SK-N-SH (cell line): ENCODE data around the gene SSBP2. TPM values are rescaled to one million over a fixed set of nuclear protein-coding genes. Genes with fewer than 3 reads are reported as not detected.

Source experiments
- CTCF ChIA-PET: fragments of 300-600, 350-600 bp; formaldehyde crosslinking; extraction: SDS; loops from one replicate; lab custom pipeline; 2021; lab: Yijun Ruan, JAX
- POLR2A ChIA-PET: fragments of 350-600 bp; sonication (Branson Sonifier 250); formaldehyde crosslinking; extraction: SDS; loops from one replicate; lab custom pipeline; 2020; ENCODE audit warnings: antibody characterized with exemption, inconsistent platforms; lab: Yijun Ruan, JAX
- DNase-seq: peaks from one replicate; pipeline ENCODE4 v3.0.0; 2012
- H2AFZ ChIP-seq: fragments of 200-600 bp; sonication (generic); 2 replicates; pipeline ENCODE4 v1.8.1; 2016; ENCODE audit warnings: antibody characterized with exemption, mild to moderate bottlenecking, low read depth
- H3F3A ChIP-seq: fragments of 200-600 bp; sonication (generic); replicated peaks from 2 replicates; pipeline ENCODE3; 2016; ENCODE audit warnings: antibody characterized with exemption, mild to moderate bottlenecking; ENCODE audit not compliant: insufficient read depth
- H3K27ac ChIP-seq, 2 experiments: fragments of 200-500 bp in 1 of 2; fragments of 200-600 bp in 1 of 2; sonication (Bioruptor generic) in 1 of 2; sonication (generic), shearing (Covaris generic) in 1 of 2; 2 replicates each; pipeline versions ENCODE4 v1.5.1 to v1.6.1; 2014 to 2016; ENCODE audit warnings: low read depth in 2 of 2, inconsistent platforms in 1 of 2, low read length in 1 of 2, mild to moderate bottlenecking in 1 of 2, mixed read lengths in 1 of 2
- H3K27me3 ChIP-seq: fragments of 200-600 bp; sonication (generic), shearing (Covaris generic); 2 replicates; pipeline ENCODE4 v1.6.1; 2016; ENCODE audit warnings: mixed run types; ENCODE audit not compliant: insufficient read depth
- H3K36me3 ChIP-seq, 2 experiments: fragments of 200-500 bp in 1 of 2; fragments of 200-600 bp in 1 of 2; sonication (Bioruptor generic) in 1 of 2; sonication (generic) in 1 of 2; replicated peaks in 1 of 2; 2 replicates each; pipeline versions ENCODE3 to v1.5.1; 2014 to 2016; ENCODE audit warnings: low read length in 1 of 2, mild to moderate bottlenecking in 1 of 2; ENCODE audit not compliant: insufficient read depth in 2 of 2, control insufficient read depth in 1 of 2
- H3K4me1 ChIP-seq, 2 experiments: fragments of 200-500 bp in 1 of 2; fragments of 200-600 bp in 1 of 2; sonication (Bioruptor generic) in 1 of 2; sonication (generic), shearing (Covaris generic) in 1 of 2; 2 replicates each; pipeline versions ENCODE4 v1.5.1 to v1.6.1; 2014 to 2016; ENCODE audit warnings: low read depth in 1 of 2, low read length in 1 of 2, mixed run types in 1 of 2; ENCODE audit not compliant: insufficient read depth in 2 of 2, control insufficient read depth in 1 of 2
- H3K4me2 ChIP-seq: fragments of 200-600 bp; sonication (generic), shearing (Covaris generic); 2 replicates; pipeline ENCODE4 v1.6.1; 2017; ENCODE audit warnings: mixed run types
- H3K4me3 ChIP-seq, 2 experiments: fragments of 200-500 bp in 1 of 2; fragments of 200-600 bp in 1 of 2; sonication (Bioruptor generic) in 1 of 2; sonication (generic), shearing (Covaris generic) in 1 of 2; 2 replicates each; pipeline versions ENCODE4 v1.5.1 to v1.8.1; 2014 to 2016; ENCODE audit warnings: low read depth in 2 of 2, inconsistent platforms in 1 of 2, low read length in 1 of 2, mild to moderate bottlenecking in 1 of 2, mixed read lengths in 1 of 2, moderate library complexity in 1 of 2
- H3K79me2 ChIP-seq: fragments of 200-600 bp; sonication (generic); 2 replicates; pipeline ENCODE4 v1.8.1; 2017; ENCODE audit warnings: mild to moderate bottlenecking; ENCODE audit not compliant: insufficient read depth
- H3K9ac ChIP-seq: fragments of 200-600 bp; sonication (generic); 2 replicates; pipeline ENCODE4 v1.6.1; 2017; ENCODE audit warnings: mixed run types
- H3K9me2 ChIP-seq: fragments of 200-600 bp; sonication (generic); 2 replicates; pipeline ENCODE4 v1.6.1; 2017; ENCODE audit warnings: mixed run types
- H3K9me3 ChIP-seq: fragments of 200-600 bp; sonication (generic); 2 replicates; pipeline ENCODE4 v1.6.1; 2017; ENCODE audit warnings: mixed run types, mild to moderate bottlenecking, moderate library complexity
- H4K20me1 ChIP-seq: fragments of 200-600 bp; sonication (generic); 2 replicates; pipeline ENCODE4 v1.6.1; 2017; ENCODE audit warnings: mild to moderate bottlenecking, mixed run types; ENCODE audit not compliant: insufficient read depth
- CHD2 ChIP-seq: fragments of 150-350 bp; IDR thresholded peaks from 2 replicates; pipeline ENCODE4 v1.6.1; 2018; ENCODE audit warnings: low read length; ENCODE audit not compliant: partially characterized antibody
- CTCF ChIP-seq: fragments of 200-600 bp; sonication (generic); IDR thresholded peaks from 2 replicates; pipeline ENCODE4 v1.6.1; 2017; ENCODE audit warnings: antibody characterized with exemption, mild to moderate bottlenecking, moderate library complexity
- ELF1 ChIP-seq: IDR thresholded peaks from 2 replicates; pipeline ENCODE4 v1.4.0; 2012
- EP300 ChIP-seq, 2 experiments: IDR thresholded peaks; 2 replicates each; pipeline versions ENCODE4 v1.4.0 to v1.6.1; 2012; ENCODE audit warnings: borderline replicate concordance in 1 of 2, low read depth in 1 of 2, low read length in 1 of 2
- FOSL2 ChIP-seq: IDR thresholded peaks from 2 replicates; pipeline ENCODE4 v1.4.0; 2012; ENCODE audit warnings: low read depth, mild to moderate bottlenecking, moderate library complexity, borderline replicate concordance
- FOXJ3 ChIP-seq: sonication (generic); formaldehyde crosslinking; IDR thresholded peaks from 2 replicates; pipeline ENCODE4 v1.5.1; 2020; ENCODE audit warnings: mild to moderate bottlenecking, missing genetic modification reagents
- FOXM1 ChIP-seq: IDR thresholded peaks from 2 replicates; pipeline ENCODE4 v1.4.0; 2012; ENCODE audit warnings: low read depth, mild to moderate bottlenecking
- GATA2 ChIP-seq: sonication (generic); formaldehyde crosslinking; IDR thresholded peaks from 2 replicates; pipeline ENCODE4 v1.5.0; 2020; ENCODE audit warnings: mild to moderate bottlenecking, missing genetic modification reagents
- JUND ChIP-seq: IDR thresholded peaks from 2 replicates; pipeline ENCODE4 v1.4.0; 2012
- MXI1 ChIP-seq: IDR thresholded peaks from 2 replicates; pipeline ENCODE4 v1.6.1; 2012; ENCODE audit warnings: mild to moderate bottlenecking, low read depth, low read length, improper control_type of control experiment
- NFIC ChIP-seq: IDR thresholded peaks from 2 replicates; pipeline ENCODE4 v1.4.0; 2012; ENCODE audit warnings: borderline replicate concordance
- PBX3 ChIP-seq: IDR thresholded peaks from 2 replicates; pipeline ENCODE4; 2012
- RAD21 ChIP-seq: IDR thresholded peaks from 2 replicates; pipeline ENCODE4 v1.6.1; 2012; ENCODE audit warnings: mild to moderate bottlenecking, low read length
- RCOR1 ChIP-seq: fragments of 150-350 bp; IDR thresholded peaks from 2 replicates; pipeline ENCODE4 v1.6.1; 2017; ENCODE audit warnings: antibody characterized with exemption, low read length
- RFX5 ChIP-seq: IDR thresholded peaks from 2 replicates; pipeline ENCODE4 v1.6.1; 2012; ENCODE audit warnings: mild to moderate bottlenecking, improper control_type of control experiment, low read length
- SMC3 ChIP-seq: IDR thresholded peaks from 2 replicates; pipeline ENCODE4 v1.6.1; 2012; ENCODE audit warnings: low read depth, low read length, improper control_type of control experiment
- USF1 ChIP-seq: IDR thresholded peaks from 2 replicates; pipeline ENCODE4 v1.4.0; 2012; ENCODE audit warnings: low read depth, borderline replicate concordance
- WGBS: methylation state at CpG from one replicate; pipeline ENCODE4 v1.1.6; 2017; ENCODE audit warnings: low lambda C conversion rate; 5-methylcytosine and 5-hydroxymethylcytosine counted together
- polyA plus RNA-seq, 3 experiments: library from polyadenylated mRNA; depleted of rRNA; stranded (reverse); fragments of >200 nt; gene quantifications; 2 replicates each; pipeline ENCODE4 v1.2.3, GENCODE V29; 2012

The SSBP2 gene
- polyA plus RNA-seq, 1 of the 3 experiments (the other 2 are of a cell fraction) = 35.3 TPM

- Histone ChIP-seq H3K4me2 (no peak overlapping the region), H2AFZ (no peak overlapping the region), H3K27me3 (no peaks in the 10 kb centered on the region), H3K9me2 (no peaks in the 10 kb centered on the region), H3K36me3 (no peaks in the 10 kb centered on the region), H3K9me3 (no peaks in the 10 kb centered on the region), H3K27ac (no peak overlapping the region), H3K4me3 (no peak overlapping the region), H4K20me1 (peaks cover 18% of the 10 kb centered on the region; the same call in 1 of the 2 replicates), H3K9ac (no peak overlapping the region), H3F3A (no peaks in the 10 kb centered on the region), H3K4me1 (peaks cover 2 to 9% of the 10 kb centered on the region in 2 experiments; a peak in 2 of 4 replicates), H3K79me2 (peaks cover 3% of the 10 kb centered on the region; the same call in 1 of the 2 replicates)
- no peak for DNase-seq
- CTCF ChIA-PET = no interaction called here
- POLR2A ChIA-PET = no interaction called here
- TF ChIP-seq RFX5 = no peak
- no peak for TF ChIP-seq CHD2
- TF ChIP-seq RAD21 = no peak
- TF ChIP-seq FOXJ3 = no peak
- WGBS = 91% methylated on average over 5 of the region's 5 CpGs
These were observed 26.3 kb downstream of the SSBP2 start for GRCh38 chr5:81724571-81724970.

- H3K4me2 ChIP-seq = no peak overlapping the region
- no peaks in the 10 kb centered on the region for H3K9me2 ChIP-seq
- peaks cover 4 to 9% of the 10 kb centered on the region in 2 experiments; a peak in 2 of 4 replicates for H3K4me1 ChIP-seq
- no peaks in the 10 kb centered on the region for H3K9me3 ChIP-seq
- H2AFZ ChIP-seq = no peak overlapping the region
- no peak overlapping the region for H3K9ac ChIP-seq
- no peaks in the 10 kb centered on the region for H3F3A ChIP-seq
- H3K4me3 ChIP-seq = no peak overlapping the region
- H3K79me2 ChIP-seq = peaks cover 3% of the 10 kb centered on the region; the same call in 1 of the 2 replicates
- DNase-seq = no peak
- H3K36me3 ChIP-seq = no peaks in the 10 kb centered on the region
- H4K20me1 ChIP-seq = peaks cover 18% of the 10 kb centered on the region; the same call in 1 of the 2 replicates
- H3K27ac ChIP-seq = no peak overlapping the region
- POLR2A ChIA-PET = no interaction called here
- 93% methylated on average over 1 of the region's 1 CpG for WGBS
- no peaks in the 10 kb centered on the region for H3K27me3 ChIP-seq
- no peak for TF ChIP-seq RAD21
- TF ChIP-seq RCOR1 = no peak
- no peak for TF ChIP-seq SMC3
- TF ChIP-seq CHD2 = no peak
- no peak for TF ChIP-seq EP300 (IDR thresholded peaks at IDR 0.05; ENCODE audit: borderline replicate concordance in 1 of 2, low read depth in 1 of 2, low read length in 1 of 2)
- TF ChIP-seq PBX3 = no peak
- TF ChIP-seq FOSL2 = no peak
- no peak for TF ChIP-seq NFIC
- TF ChIP-seq FOXM1 = no peak
- no peak for TF ChIP-seq FOXJ3
- no peak for TF ChIP-seq GATA2 (CRISPR knock-in tag)
- TF ChIP-seq USF1 = no peak
- TF ChIP-seq CTCF = no peak
- TF ChIP-seq JUND = no peak
- no peak for TF ChIP-seq MXI1
- no peak for TF ChIP-seq ELF1
- CTCF ChIA-PET = no interaction called here
These were observed 26.8 kb downstream of the SSBP2 start for GRCh38 chr5:81724108-81724507.
